Endothelial cell (in vitro differentiated cells): ENCODE measurements around the gene PDS5B. TPM values are rescaled to one million over a fixed set of nuclear protein-coding genes. Genes with fewer than 3 reads are reported as not detected.

Experiments used
- DNase-seq: peaks from one replicate; pipeline ENCODE4 v3.0.0; 2021; ENCODE audit warnings: low spot score
- H3K27ac Mint-ChIP-seq: one replicate; pipeline ENCODE4 v1.8.0; 2021; ENCODE audit warnings: mixed read lengths, inconsistent platforms; ENCODE audit not compliant: unreplicated experiment
- H3K27me3 Mint-ChIP-seq: one replicate; pipeline ENCODE4 v1.8.0; 2021; ENCODE audit warnings: mild to moderate bottlenecking, moderate library complexity, mixed read lengths, inconsistent platforms; ENCODE audit not compliant: unreplicated experiment
- H3K36me3 Mint-ChIP-seq: one replicate; pipeline ENCODE4 v1.8.0; 2021; ENCODE audit warnings: mild to moderate bottlenecking, low read depth, mixed read lengths, inconsistent platforms; ENCODE audit not compliant: unreplicated experiment
- H3K4me1 Mint-ChIP-seq: one replicate; pipeline ENCODE4 v1.8.0; 2021; ENCODE audit warnings: mild to moderate bottlenecking, mixed read lengths, inconsistent platforms; ENCODE audit not compliant: unreplicated experiment
- H3K4me3 Mint-ChIP-seq: one replicate; pipeline ENCODE4 v1.8.0; 2021; ENCODE audit warnings: mild to moderate bottlenecking, mixed read lengths, inconsistent platforms; ENCODE audit not compliant: unreplicated experiment
- H3K9me3 Mint-ChIP-seq: one replicate; pipeline ENCODE4 v1.8.0; 2021; ENCODE audit warnings: mixed read lengths, inconsistent platforms; ENCODE audit not compliant: unreplicated experiment
- total RNA-seq: library from RNA; stranded (reverse); fragmentation: NEBNext Ultra II Directional; extraction: Animal tissue kit (Norgen Biotek cat#: 25700); gene quantifications from one replicate; pipeline ENCODE4 v1.2.1, GENCODE V29; 2021; ENCODE audit not compliant: unreplicated experiment
- TF ChIP-seq, protein P1 (sequence below): fragments of 200-600 bp; sonication (generic); IDR thresholded peaks from one replicate; pipeline ENCODE4 v1.5.0; 2021; ENCODE audit warnings: antibody characterized with exemption; ENCODE audit not compliant: unreplicated experiment

Gene PDS5B
- total RNA-seq, 1 donor from 2014 or later, result 72.3 TPM

GRCh38 chr13:32600890-32601289, 14.6 kb downstream of the PDS5B start:
- H3K9me3 Mint-ChIP-seq, result peaks cover 4% of the 10 kb centered on the region
- no peaks in the 10 kb centered on the region for H3K27me3 Mint-ChIP-seq
- H3K4me3 Mint-ChIP-seq, result no peak overlapping the region
- H3K4me1 Mint-ChIP-seq, result no peaks in the 10 kb centered on the region
- H3K27ac Mint-ChIP-seq, result no peak overlapping the region
- peaks cover 6% of the 10 kb centered on the region for H3K36me3 Mint-ChIP-seq
- TF ChIP-seq, protein P1, sequence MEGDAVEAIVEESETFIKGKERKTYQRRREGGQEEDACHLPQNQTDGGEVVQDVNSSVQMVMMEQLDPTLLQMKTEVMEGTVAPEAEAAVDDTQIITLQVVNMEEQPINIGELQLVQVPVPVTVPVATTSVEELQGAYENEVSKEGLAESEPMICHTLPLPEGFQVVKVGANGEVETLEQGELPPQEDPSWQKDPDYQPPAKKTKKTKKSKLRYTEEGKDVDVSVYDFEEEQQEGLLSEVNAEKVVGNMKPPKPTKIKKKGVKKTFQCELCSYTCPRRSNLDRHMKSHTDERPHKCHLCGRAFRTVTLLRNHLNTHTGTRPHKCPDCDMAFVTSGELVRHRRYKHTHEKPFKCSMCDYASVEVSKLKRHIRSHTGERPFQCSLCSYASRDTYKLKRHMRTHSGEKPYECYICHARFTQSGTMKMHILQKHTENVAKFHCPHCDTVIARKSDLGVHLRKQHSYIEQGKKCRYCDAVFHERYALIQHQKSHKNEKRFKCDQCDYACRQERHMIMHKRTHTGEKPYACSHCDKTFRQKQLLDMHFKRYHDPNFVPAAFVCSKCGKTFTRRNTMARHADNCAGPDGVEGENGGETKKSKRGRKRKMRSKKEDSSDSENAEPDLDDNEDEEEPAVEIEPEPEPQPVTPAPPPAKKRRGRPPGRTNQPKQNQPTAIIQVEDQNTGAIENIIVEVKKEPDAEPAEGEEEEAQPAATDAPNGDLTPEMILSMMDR, result no peak
- DNase-seq, result no peak

DNA sequence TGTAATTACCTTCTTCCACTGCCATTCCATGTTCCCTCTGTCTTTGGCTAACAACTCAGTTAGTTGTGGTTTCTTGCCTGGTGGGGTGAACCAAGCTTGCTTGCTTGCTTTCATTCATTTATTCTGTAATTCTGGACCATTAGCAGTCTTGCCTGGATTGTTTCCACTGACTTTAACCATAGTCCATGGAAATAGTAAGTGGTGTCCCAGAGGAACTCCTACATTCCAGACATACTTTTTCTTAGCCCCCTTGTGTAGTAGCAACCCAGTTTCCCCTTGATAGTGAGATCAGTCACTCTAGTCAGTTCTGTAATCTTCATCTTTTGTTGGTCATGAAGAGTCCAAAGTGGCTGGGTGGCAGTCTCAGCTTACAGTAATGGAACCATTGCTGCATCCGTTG, 23.2 kb downstream of the PDS5B start:
- Mint-ChIP-seq H3K27me3 (no peaks in the 10 kb centered on the region), H3K4me1 (no peaks in the 10 kb centered on the region), H3K9me3 (peaks cover 9% of the 10 kb centered on the region), H3K27ac (no peak overlapping the region), H3K36me3 (peaks cover 15% of the 10 kb centered on the region), H3K4me3 (no peak overlapping the region)
- TF ChIP-seq, protein P1, result no peak
- no peak for DNase-seq

- no peak overlapping the region for H3K27ac Mint-ChIP-seq
- H3K9me3 Mint-ChIP-seq, result peaks cover 6% of the 10 kb centered on the region
- no peaks in the 10 kb centered on the region for H3K27me3 Mint-ChIP-seq
- H3K4me1 Mint-ChIP-seq, result no peaks in the 10 kb centered on the region
- H3K4me3 Mint-ChIP-seq, result no peak overlapping the region
- TF ChIP-seq, protein P1, result no peak
- no peak for DNase-seq
- H3K36me3 Mint-ChIP-seq, result peaks cover 15% of the 10 kb centered on the region
These were observed 24.3 kb downstream of the PDS5B start for GRCh38 chr13:32610538-32610937.

GRCh38 chr13:32610977-32611376, 24.7 kb downstream of the PDS5B start:
- DNase-seq, result no peak
- TF ChIP-seq, protein P1, result no peak
- Mint-ChIP-seq H3K27ac (no peak overlapping the region), H3K4me1 (no peaks in the 10 kb centered on the region), H3K36me3 (peaks cover 15% of the 10 kb centered on the region), H3K4me3 (no peak overlapping the region), H3K9me3 (peaks cover 5% of the 10 kb centered on the region), H3K27me3 (no peaks in the 10 kb centered on the region)

- no peaks in the 10 kb centered on the region for H3K27me3 Mint-ChIP-seq
- H3K9me3 Mint-ChIP-seq, result no peaks in the 10 kb centered on the region
- H3K4me1 Mint-ChIP-seq, result no peaks in the 10 kb centered on the region
- H3K4me3 Mint-ChIP-seq, result no peak overlapping the region
- TF ChIP-seq, protein P1, result no peak
- DNase-seq, result no peak
- peaks cover 7% of the 10 kb centered on the region for H3K36me3 Mint-ChIP-seq
- no peak overlapping the region for H3K27ac Mint-ChIP-seq
These were observed 30.7 kb downstream of the PDS5B start for GRCh38 chr13:32616883-32617511.
